Measurements from ENCODE around the gene AXIN1. TPM values are rescaled to one million over a fixed set of nuclear protein-coding genes. Genes with fewer than 3 reads are reported as not detected.

Gene AXIN1
- total RNA-seq, 1 donor from 2014 or later = 16.4 TPM

- Mint-ChIP-seq H3K27me3 (ENCODE audit: unreplicated experiment) (peaks cover 2% of the 10 kb centered on the region), H3K9me3 (ENCODE audit: unreplicated experiment) (no peaks in the 10 kb centered on the region), H3K36me3 (ENCODE audit: unreplicated experiment) (no peaks in the 10 kb centered on the region), H3K4me1 (ENCODE audit: low read depth, unreplicated experiment) (peaks cover 7% of the 10 kb centered on the region), H3K4me3 (ENCODE audit: unreplicated experiment) (no peak overlapping the region), H3K27ac (ENCODE audit: unreplicated experiment) (no peak overlapping the region)
- DNase-seq = no peak
- TF ChIP-seq CTCF (IDR thresholded peaks at IDR 0.05; ENCODE audit: partially characterized antibody, unreplicated experiment) = no peak
Observed at GRCh38 chr16:317583-317982, 34.9 kb downstream of the AXIN1 start.

- peaks cover 7% of the 10 kb centered on the region for H3K4me1 Mint-ChIP-seq (ENCODE audit: low read depth, unreplicated experiment)
- TF ChIP-seq CTCF (IDR thresholded peaks at IDR 0.05; ENCODE audit: partially characterized antibody, unreplicated experiment) = no peak
- no peak for DNase-seq
- H3K27ac Mint-ChIP-seq (ENCODE audit: unreplicated experiment) = no peak overlapping the region
- H3K9me3 Mint-ChIP-seq (ENCODE audit: unreplicated experiment) = no peaks in the 10 kb centered on the region
- no peaks in the 10 kb centered on the region for H3K36me3 Mint-ChIP-seq (ENCODE audit: unreplicated experiment)
- H3K4me3 Mint-ChIP-seq (ENCODE audit: unreplicated experiment) = no peak overlapping the region
- H3K27me3 Mint-ChIP-seq (ENCODE audit: unreplicated experiment) = peaks cover 2% of the 10 kb centered on the region
Observed at GRCh38 chr16:316741-317464, 35.6 kb downstream of the AXIN1 start.

- Mint-ChIP-seq H3K36me3 (ENCODE audit: unreplicated experiment) (no peaks in the 10 kb centered on the region), H3K27me3 (ENCODE audit: unreplicated experiment) (no peaks in the 10 kb centered on the region), H3K27ac (ENCODE audit: unreplicated experiment) (no peak overlapping the region), H3K4me3 (ENCODE audit: unreplicated experiment) (peak overlapping the region; percentile 66), H3K9me3 (ENCODE audit: unreplicated experiment) (no peaks in the 10 kb centered on the region), H3K4me1 (ENCODE audit: low read depth, unreplicated experiment) (peaks cover 7% of the 10 kb centered on the region)
- TF ChIP-seq CTCF (IDR thresholded peaks at IDR 0.05; ENCODE audit: partially characterized antibody, unreplicated experiment) = no peak
- DNase-seq = no peak
Observed at GRCh38 chr16:314795-315299, 37.7 kb downstream of the AXIN1 start.

- TF ChIP-seq CTCF (IDR thresholded peaks at IDR 0.05; ENCODE audit: partially characterized antibody, unreplicated experiment) = no peak
- Mint-ChIP-seq H3K4me1 (ENCODE audit: low read depth, unreplicated experiment) (peaks cover 7% of the 10 kb centered on the region), H3K4me3 (ENCODE audit: unreplicated experiment) (no peak overlapping the region), H3K27ac (ENCODE audit: unreplicated experiment) (no peak overlapping the region), H3K9me3 (ENCODE audit: unreplicated experiment) (no peaks in the 10 kb centered on the region), H3K36me3 (ENCODE audit: unreplicated experiment) (no peaks in the 10 kb centered on the region), H3K27me3 (ENCODE audit: unreplicated experiment) (no peaks in the 10 kb centered on the region)
- DNase-seq = no peak
Observed at GRCh38 chr16:314351-314750, 38.2 kb downstream of the AXIN1 start.

GRCh38 chr16:311725-312124, 40.8 kb downstream of the AXIN1 start:
- TF ChIP-seq CTCF (IDR thresholded peaks at IDR 0.05; ENCODE audit: partially characterized antibody, unreplicated experiment) = no peak
- no peak for DNase-seq
- Mint-ChIP-seq H3K9me3 (ENCODE audit: unreplicated experiment) (no peaks in the 10 kb centered on the region), H3K4me1 (ENCODE audit: low read depth, unreplicated experiment) (peaks cover 9% of the 10 kb centered on the region), H3K27me3 (ENCODE audit: unreplicated experiment) (no peaks in the 10 kb centered on the region), H3K27ac (ENCODE audit: unreplicated experiment) (no peak overlapping the region), H3K4me3 (ENCODE audit: unreplicated experiment) (no peak overlapping the region), H3K36me3 (ENCODE audit: unreplicated experiment) (no peaks in the 10 kb centered on the region)
